ENCODE results near the gene SLC27A2.

Gene SLC27A2

GRCh38 chr15:50190723-50191122 is 8.7 kb downstream of the SLC27A2 start:
- DNase-seq (ENCODE audit: low spot score) = no peak

- DNase-seq (ENCODE audit: low spot score) = no peak
These were observed 10.2 kb downstream of the SLC27A2 start for GRCh38 chr15:50192164-50192563.

- DNase-seq (ENCODE audit: low spot score) = no peak
These were observed 11.1 kb downstream of the SLC27A2 start for GRCh38 chr15:50192926-50193620.

- DNase-seq (ENCODE audit: low spot score) = no peak
These were observed 20.0 kb downstream of the SLC27A2 start for GRCh38 chr15:50202003-50202402.

GRCh38 chr15:50206020-50206419 is 24.0 kb downstream of the SLC27A2 start:
- no peak for DNase-seq (ENCODE audit: low spot score)

DNA sequence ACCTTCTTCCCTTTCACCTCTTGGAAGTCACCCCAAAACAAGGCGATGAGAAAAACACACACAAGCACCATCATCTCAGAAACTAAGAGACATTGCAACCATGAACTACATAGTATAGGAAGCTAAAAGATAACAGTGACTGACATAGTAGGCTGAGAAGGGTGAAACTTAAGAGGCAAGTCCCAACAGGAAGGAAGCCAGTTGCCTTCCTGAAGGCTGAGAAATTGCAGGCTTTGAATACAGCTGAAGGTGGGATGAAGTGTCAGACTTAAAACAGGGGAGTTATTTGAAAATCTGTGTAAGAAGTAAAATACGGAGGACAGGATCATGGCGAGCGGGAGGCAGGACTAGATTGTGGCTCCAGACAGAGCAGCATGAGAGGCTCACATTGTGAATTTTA is 27.8 kb downstream of the SLC27A2 start:
- no peak for DNase-seq (ENCODE audit: low spot score)

GRCh38 chr15:50210462-50211157 is 28.6 kb downstream of the SLC27A2 start:
- no peak for DNase-seq (ENCODE audit: low spot score)

- no peak for DNase-seq (ENCODE audit: low spot score)
These were observed 36.3 kb downstream of the SLC27A2 start for GRCh38 chr15:50218291-50218690.

- no peak for DNase-seq (ENCODE audit: low spot score)
These were observed 36.7 kb downstream of the SLC27A2 start for GRCh38 chr15:50218691-50219090.

- peak; percentile 28 for DNase-seq (ENCODE audit: low spot score)
These were observed 37.8 kb downstream of the SLC27A2 start for GRCh38 chr15:50219820-50220219.

DNA sequence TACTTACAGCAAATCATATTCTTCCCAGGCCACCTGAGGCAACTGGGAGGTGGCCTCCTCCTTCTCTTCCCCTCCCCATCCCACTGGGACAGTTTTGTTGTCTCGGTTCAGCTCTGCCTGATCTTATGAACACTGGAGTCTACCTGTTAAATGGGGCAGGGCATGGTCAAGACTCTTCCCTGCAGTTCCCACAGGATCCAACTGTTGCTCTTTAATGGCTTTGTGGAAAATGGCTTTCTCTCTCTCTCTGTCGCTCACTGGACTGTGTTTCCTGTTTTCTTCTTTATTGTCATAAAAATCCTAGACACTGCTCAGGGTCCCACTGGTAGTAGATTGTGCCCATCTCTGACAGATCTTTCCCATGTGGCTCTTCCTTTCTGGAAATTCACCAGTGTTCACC is 40.2 kb downstream of the SLC27A2 start:
- DNase-seq (ENCODE audit: low spot score) = no peak

DNA sequence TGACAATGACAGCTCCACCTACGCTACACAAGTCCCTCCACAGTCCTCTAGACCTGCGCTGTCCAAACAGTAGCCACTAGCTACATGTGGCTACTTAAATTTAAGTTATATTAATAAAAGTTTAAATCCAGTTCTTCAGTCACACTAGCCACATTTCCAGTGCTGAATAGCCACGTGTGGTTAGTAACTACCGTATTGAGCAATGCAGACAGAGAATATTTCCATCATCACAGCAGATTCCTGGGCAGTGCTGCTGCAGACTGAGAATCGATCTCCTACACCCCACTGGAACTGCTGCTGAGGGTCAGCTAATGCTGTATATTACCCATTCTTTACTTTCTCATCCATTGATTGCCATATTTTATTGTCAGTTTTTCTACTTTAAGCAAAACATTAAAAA is 42.6 kb downstream of the SLC27A2 start:
- no peak for DNase-seq (ENCODE audit: low spot score)

DNA sequence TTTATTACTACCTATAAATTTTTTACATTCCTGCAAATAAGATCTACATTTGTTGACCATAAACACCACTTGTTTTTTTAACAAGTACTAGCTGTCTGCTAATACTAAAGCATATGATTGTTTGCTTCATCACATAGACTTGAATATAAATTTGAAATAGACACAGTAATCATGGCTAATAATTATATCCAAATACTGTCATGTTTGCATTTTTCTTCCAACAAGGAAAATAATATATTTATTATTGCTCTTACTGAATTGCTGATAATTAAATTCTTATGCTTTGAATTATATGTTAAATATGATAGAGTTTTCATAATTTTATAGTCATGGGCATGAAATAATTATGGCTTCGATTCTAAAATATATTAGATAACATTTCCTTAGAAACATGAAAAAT is 43.1 kb downstream of the SLC27A2 start:
- DNase-seq (ENCODE audit: low spot score) = no peak

DNA sequence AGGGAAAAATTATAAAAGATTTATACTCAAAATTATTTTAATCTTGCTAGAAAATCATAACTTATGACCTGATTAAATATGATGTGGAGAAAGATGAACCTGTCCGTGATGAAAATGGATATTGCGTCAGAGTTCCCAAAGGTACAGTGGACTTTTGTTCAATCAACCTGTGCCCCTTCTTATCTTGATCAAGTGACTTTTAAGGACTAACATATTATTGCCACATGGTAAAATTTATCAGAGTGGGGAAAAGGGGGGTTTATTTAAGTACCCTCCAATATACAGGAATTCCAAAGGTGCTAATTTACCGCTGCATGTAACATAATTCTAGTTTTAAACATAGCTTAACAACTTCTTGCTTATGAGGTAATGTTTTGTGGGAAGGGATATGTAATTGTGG is 43.9 kb downstream of the SLC27A2 start:
- DNase-seq (ENCODE audit: low spot score) = no peak

DNA sequence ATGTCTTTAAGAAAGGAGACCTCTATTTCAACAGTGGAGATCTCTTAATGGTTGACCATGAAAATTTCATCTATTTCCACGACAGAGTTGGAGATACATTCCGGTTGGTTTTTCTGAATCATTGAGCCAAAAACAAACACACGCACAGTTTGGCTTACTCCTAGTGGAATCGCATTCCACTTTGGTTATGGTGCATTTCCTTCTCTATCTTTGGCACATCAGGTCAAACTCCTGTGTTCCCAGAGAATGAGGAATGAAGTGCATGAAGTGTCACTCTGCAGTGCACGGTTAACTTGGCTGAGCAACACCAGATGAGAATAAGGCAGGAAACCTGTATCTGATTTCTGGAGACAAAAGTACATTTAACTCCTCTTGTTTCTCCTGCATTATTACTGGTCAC is 45.1 kb downstream of the SLC27A2 start:
- no peak for DNase-seq (ENCODE audit: low spot score)

DNA sequence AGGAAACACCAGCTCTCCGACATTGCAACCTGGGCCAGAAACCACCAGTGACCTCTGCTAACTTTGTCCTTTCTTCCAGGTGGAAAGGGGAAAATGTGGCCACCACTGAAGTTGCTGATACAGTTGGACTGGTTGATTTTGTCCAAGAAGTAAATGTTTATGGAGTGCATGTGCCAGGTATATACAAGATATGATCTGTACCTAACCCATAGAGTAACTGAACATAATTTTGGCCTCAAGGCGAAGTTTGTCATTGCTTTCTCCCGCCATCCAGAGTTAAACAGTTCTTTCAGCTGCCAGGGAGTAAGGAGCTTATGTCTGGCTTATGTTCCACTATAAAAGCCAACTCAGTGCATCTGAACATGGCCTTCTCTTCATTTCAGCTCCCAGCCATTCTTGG is 46.9 kb downstream of the SLC27A2 start:
- DNase-seq (ENCODE audit: low spot score) = no peak

DNA sequence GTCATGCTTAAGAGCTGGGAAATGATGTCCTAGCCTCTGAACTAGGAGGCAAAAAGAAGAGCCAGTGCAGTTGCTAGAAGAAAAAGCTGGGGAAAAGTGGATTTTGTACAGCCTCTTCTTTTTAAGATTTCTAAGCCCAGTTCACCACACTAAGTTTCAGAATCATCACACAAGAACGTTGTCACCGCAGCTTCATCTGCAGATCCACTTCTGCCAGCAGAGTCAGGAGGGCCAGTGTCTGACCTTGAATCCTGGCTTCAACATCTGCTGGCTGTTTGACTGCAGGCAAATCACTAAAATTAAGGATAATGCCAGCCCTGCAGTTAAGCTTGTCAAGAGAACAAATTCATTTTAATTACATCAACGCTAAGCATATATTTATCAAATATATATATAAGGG is 47.3 kb downstream of the SLC27A2 start:
- no peak for DNase-seq (ENCODE audit: low spot score)

- no peak for DNase-seq (ENCODE audit: low spot score)
These were observed 49.8 kb downstream of the SLC27A2 start for GRCh38 chr15:50231761-50232160.

GRCh38 chr15:50232791-50233190 is 50.8 kb downstream of the SLC27A2 start:
- no peak for DNase-seq (ENCODE audit: low spot score)

DNA sequence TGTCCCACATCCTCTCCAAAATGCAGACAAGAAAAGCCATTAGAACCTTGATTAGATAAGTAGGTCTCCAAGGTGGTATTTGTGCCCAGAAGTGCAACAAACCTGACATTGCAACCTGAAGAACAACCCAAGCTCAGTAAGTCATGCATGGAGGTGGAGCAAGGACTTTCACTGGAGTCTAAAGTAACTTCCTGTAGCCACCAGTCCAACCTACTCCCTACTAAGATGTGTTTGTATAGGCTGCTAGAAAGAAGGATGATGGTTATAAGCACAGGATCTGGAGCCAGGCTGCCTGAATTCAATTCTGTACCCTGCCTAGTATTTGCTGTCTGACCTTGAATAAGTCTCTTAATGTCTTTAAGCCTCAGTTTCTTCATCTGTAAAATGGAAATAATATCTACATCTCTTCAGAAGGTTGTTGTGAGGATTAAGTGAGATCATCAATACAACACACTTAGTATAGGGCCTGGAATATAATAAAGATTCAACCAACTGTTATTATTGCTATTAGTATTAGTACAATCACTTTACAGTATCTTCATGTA is 51.3 kb downstream of the SLC27A2 start:
- DNase-seq (ENCODE audit: low spot score) = no peak

DNA sequence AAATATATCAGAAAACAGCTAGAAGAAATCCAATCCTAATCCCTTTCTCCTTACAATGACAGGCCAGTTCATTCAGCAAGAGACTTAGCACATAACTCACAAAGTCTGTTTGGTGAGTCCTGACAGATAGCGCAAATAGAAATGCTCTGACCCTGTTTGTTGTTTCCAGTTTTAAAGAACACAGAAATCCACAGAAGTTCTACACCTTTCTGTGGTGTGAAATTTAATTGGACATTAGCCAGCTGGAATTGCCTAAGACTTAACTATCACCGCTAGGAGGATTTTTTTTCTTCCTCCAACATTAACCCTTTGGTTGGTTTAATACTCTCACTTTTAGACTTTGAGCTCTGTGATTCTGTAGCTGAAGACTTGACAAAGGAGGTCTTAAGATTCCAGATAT is 52.8 kb downstream of the SLC27A2 start:
- no peak for DNase-seq (ENCODE audit: low spot score)

DNA sequence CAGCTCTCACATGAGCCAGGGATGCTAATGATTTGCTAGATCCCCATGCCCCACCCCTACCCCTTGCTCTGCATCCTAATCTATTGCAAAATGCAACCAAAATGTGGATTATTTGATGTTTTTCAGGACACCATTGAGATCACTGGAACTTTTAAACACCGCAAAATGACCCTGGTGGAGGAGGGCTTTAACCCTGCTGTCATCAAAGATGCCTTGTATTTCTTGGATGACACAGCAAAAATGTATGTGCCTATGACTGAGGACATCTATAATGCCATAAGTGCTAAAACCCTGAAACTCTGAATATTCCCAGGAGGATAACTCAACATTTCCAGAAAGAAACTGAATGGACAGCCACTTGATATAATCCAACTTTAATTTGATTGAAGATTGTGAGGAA is 53.8 kb downstream of the SLC27A2 start:
- DNase-seq (ENCODE audit: low spot score) = no peak

GRCh38 chr15:50236433-50236832 is 54.4 kb downstream of the SLC27A2 start:
- DNase-seq (ENCODE audit: low spot score) = no peak

DNA sequence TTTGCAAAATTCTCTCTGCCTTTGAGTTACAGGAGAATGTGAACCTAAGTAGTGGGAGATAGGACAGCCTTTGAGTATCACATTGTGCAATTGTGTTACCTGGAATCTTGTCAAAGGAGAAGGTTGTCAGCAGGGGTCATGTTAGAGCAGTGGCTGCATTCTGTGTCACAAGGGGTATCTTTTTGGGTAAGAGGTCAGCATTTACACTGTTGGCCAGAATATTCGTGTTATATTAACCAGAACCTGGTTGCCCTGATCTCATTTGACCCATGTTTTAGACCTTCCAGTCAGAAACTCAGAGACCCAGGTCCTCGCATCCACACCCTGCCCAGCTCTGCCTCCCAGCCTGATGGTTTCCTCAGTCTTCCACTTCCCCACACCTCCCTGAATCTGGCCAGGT is 56.3 kb downstream of the SLC27A2 start:
- no peak for DNase-seq (ENCODE audit: low spot score)
